Measurements from ENCODE around the gene PNPLA5.
A peak's percentile ranks its signal among the peaks of the same experiment; 100 is the strongest.

Gene PNPLA5

GRCh38 chr22:43883719-43884415 is 7.9 kb downstream of the PNPLA5 start:
- POLR2A ChIA-PET: interaction anchor here (0.6 kb wide), 2 partner anchors 144 to 1991 kb away, joined by 3 read pairs; no protein-coding TSS in a partner anchor
- TF ChIP-seq, protein P1, sequence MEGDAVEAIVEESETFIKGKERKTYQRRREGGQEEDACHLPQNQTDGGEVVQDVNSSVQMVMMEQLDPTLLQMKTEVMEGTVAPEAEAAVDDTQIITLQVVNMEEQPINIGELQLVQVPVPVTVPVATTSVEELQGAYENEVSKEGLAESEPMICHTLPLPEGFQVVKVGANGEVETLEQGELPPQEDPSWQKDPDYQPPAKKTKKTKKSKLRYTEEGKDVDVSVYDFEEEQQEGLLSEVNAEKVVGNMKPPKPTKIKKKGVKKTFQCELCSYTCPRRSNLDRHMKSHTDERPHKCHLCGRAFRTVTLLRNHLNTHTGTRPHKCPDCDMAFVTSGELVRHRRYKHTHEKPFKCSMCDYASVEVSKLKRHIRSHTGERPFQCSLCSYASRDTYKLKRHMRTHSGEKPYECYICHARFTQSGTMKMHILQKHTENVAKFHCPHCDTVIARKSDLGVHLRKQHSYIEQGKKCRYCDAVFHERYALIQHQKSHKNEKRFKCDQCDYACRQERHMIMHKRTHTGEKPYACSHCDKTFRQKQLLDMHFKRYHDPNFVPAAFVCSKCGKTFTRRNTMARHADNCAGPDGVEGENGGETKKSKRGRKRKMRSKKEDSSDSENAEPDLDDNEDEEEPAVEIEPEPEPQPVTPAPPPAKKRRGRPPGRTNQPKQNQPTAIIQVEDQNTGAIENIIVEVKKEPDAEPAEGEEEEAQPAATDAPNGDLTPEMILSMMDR (IDR thresholded peaks at IDR 0.05; ENCODE audit: control extremely low read depth, extremely low read depth, low read depth, missing control alignments): no peak
- DNase-seq (ENCODE audit: extremely low spot score): no peak
- CTCF ChIA-PET: interaction anchor here (0.6 to 7.0 kb wide), 31 partner anchors 8 to 799 kb away, joined by 3 to 85 read pairs (median 3); partner anchors contain the start of gene SAMM50

DNA sequence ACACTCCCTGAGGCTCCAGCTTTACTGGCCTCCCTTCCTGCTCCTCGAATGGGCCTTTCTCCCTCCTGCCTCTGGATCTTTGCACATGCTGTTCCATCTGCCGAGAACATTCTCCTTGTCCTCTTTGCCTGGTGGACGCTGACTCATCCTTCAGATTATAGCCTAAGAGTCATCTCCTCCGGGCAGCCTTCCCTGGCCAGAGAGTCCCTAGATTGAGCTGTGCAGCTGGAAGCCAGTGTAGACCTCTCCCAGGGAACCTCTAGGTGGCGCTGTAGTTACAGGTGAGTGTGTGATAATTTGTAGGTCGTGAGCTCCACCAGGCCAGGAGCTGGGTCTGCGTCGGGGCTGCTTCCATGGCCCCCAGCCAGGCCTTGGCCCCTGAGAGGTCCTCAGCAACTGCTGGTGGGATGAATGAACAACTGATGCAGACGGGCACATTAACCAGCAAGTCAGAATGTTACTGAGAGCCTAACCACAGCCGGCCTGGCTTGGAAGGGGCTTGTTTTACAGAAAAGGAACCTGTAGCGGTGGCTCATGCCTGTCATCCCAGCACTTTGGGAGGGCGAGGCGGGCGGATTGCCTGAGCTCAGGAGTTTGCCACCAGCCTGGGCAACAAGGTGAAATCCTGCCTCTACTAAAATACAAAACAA is 8.7 kb downstream of the PNPLA5 start:
- POLR2A ChIA-PET: interaction anchor here (0.5 to 0.6 kb wide), 3 partner anchors 144 to 1992 kb away, joined by 3 to 4 read pairs (median 3); no protein-coding TSS in a partner anchor

DNA sequence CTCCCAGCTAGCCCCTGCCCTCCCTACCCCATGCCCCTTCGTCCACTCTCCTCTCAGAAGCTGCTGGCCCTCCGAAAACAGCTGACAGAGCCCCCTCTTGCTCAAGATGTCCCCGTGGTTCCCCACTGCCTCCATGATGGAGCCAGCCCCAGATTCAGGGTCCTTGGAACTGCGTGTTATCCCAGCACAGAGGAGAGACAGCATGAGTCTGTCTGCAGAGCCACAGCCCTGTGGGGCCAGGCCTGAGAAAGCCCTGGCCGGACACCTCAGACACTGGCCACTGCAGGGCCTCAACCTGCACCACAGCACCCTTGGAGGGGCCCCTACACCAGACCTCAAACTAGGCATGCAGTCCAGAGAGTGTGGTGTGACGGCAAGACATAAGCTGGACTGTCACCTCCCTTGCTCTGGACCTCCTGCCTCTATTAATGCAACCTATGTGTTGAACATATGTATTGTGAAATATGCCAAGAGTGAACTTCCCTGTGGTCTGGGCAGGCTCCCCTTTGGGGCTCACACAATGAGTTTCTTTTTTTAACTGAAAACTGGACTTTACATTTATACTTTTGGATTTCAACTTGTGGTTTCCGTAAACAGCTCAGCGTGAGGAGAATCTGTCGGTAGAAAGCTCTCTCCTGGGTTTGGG is 9.6 kb downstream of the PNPLA5 start:
- ChIA-PET CTCF (interaction anchor here (0.7 to 7.0 kb wide), 28 partner anchors 8 to 801 kb away, joined by 3 to 85 read pairs (median 4); partner anchors contain the start of gene SAMM50), POLR2A (interaction anchor here (0.5 kb wide), 1 partner anchor 993 kb away, joined by 4 read pairs; no protein-coding TSS in a partner anchor)
- no peak for DNase-seq (ENCODE audit: extremely low spot score)
- TF ChIP-seq, protein P1 (IDR thresholded peaks at IDR 0.05; ENCODE audit: control extremely low read depth, extremely low read depth, low read depth, missing control alignments): no peak

More for the DNA sequence above, 8.7 kb downstream of the PNPLA5 start:
- TF ChIP-seq, protein P1 (IDR thresholded peaks at IDR 0.05; ENCODE audit: control extremely low read depth, extremely low read depth, low read depth, missing control alignments): peak; percentile 83
- CTCF ChIA-PET: interaction anchor here (0.6 to 7.0 kb wide), 33 partner anchors 9 to 800 kb away, joined by 3 to 85 read pairs (median 4); partner anchors contain the start of gene SAMM50
- peak; percentile 86 for DNase-seq (ENCODE audit: extremely low spot score)

DNA sequence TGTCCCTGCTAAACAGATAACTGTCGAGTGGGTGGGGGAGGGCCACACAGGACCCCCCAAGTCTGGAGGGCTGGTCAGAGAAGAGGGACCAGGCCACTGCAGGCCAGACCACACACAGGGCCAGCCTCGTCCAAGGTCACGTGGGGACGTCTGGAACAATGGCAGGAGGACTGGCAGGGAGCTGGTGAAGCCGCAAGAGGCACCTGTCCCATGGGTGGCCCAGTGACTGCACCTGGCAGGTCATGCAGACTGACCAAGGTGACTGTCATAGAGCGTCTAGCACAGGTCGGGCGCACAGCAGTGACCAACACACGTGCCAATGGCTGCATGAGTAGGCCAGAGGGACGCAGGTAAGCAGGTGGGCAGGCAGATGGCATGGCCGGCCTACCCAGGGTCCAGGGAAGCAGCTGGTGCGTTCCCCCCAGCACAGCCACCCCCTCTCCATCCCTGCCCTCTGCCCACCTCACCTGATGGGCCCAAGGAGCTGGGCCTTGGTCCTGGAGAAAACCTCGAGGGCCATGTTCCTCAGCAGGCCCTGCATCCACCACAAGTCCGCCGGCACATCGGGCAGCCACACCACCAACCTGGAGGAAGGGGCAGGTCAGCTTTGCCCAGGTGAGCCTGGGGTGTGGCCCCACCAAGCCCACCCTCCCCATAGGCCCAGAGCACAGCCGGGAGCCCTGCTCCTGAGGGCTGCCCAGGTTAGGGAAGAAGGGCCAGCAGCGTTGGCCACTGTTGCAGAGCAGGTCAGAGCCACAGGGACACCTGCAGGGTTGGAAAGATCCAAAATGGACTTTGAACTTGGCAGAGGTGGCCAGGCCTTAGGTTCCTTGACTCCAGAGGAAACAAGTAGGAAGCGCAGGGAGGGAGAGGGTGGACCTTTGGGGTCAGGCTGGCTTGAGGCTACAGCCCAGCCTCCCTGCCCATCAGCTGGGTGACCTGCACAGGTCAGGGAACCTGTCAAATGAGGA is 10.4 kb downstream of the PNPLA5 start:
- ChIA-PET POLR2A (no interaction called here), CTCF (interaction anchor here (1.7 to 7.0 kb wide), 2 partner anchors 17 to 34 kb away, joined by 5 to 85 read pairs; no protein-coding TSS in a partner anchor)
- TF ChIP-seq, protein P1 (IDR thresholded peaks at IDR 0.05; ENCODE audit: control extremely low read depth, extremely low read depth, low read depth, missing control alignments): no peak
- DNase-seq (ENCODE audit: extremely low spot score): no peak

GRCh38 chr22:43880541-43880991 is 11.2 kb downstream of the PNPLA5 start:
- POLR2A ChIA-PET: no interaction called here
- DNase-seq (ENCODE audit: extremely low spot score): no peak
- TF ChIP-seq, protein P1 (IDR thresholded peaks at IDR 0.05; ENCODE audit: control extremely low read depth, extremely low read depth, low read depth, missing control alignments): no peak
- CTCF ChIA-PET: interaction anchor here (7.0 kb wide), 1 partner anchor 18 kb away, joined by 85 read pairs; no protein-coding TSS in a partner anchor
